A549 (cell line): ENCODE data around the gene YPEL4. TPM values are rescaled to one million over a fixed set of nuclear protein-coding genes. Genes with fewer than 3 reads are reported as not detected.

Source experiments
- ATAC-seq, 2 experiments: fragments of 200-7000 bp in 1 of 2; fragments of >200 bp in 1 of 2; cut with Nextera tagmentation in 1 of 2; cut with Tn5 transposase in 1 of 2; 3 replicates each; pipeline versions ENCODE4 v1.8.0 to v1.9.1; 2018 to 2020; ENCODE audit warnings: mild to moderate bottlenecking in 1 of 2, moderate library complexity in 1 of 2
- CTCF ChIA-PET: fragments of 300-600 bp; sonication (Branson Sonifier 250); formaldehyde crosslinking; extraction: SDS; loops from one replicate; lab custom pipeline; 2021; ENCODE audit warnings: antibody characterized with exemption, inconsistent platforms; lab: Yijun Ruan, JAX
- POLR2A ChIA-PET: fragments of 350-600 bp; formaldehyde crosslinking; extraction: SDS; loops from one replicate; lab custom pipeline; 2021; ENCODE audit warnings: antibody characterized with exemption, inconsistent platforms; lab: Yijun Ruan, JAX
- DNase-seq, 2 experiments: peaks; one replicate each; pipeline versions ENCODE4 v3.0.0 to v3.0.0-alpha.2; 2011 to 2016; ENCODE audit warnings: low read depth in 1 of 2, low spot score in 1 of 2
- FAIRE-seq: peaks from 2 replicates; lab custom pipeline; 2011; peaks lifted over from hg19 to GRCh38; lab: Jason Lieb, UNC
- H3K27ac ChIP-seq, 2 experiments: fragments of >200 bp; sonication (Bioruptor Twin); formaldehyde crosslinking; 3 replicates each; pipeline ENCODE4 v1.5.1; 2016 to 2017
- H3K4me1 ChIP-seq: fragments of >200 bp; sonication (Bioruptor Twin); formaldehyde crosslinking; 3 replicates; pipeline ENCODE4 v1.6.1; 2016
- H3K4me2 ChIP-seq: fragments of >200 bp; sonication (Bioruptor Twin); formaldehyde crosslinking; 3 replicates; pipeline ENCODE4 v1.6.1; 2016
- H3K4me3 ChIP-seq: fragments of >200 bp; sonication (Bioruptor Twin); formaldehyde crosslinking; 3 replicates; pipeline ENCODE4 v1.5.1; 2016
- H3K9me3 ChIP-seq: fragments of >200 bp; sonication (Bioruptor Twin); formaldehyde crosslinking; 3 replicates; pipeline ENCODE4 v1.6.1; 2016
- CEBPB ChIP-seq, 2 experiments: fragments of >200 bp in 1 of 2; sonication (Bioruptor Twin) in 1 of 2; formaldehyde crosslinking in 1 of 2; IDR thresholded peaks; 2 replicates each; pipeline ENCODE4 v1.6.1; 2012 to 2016
- ELK1 ChIP-seq: fragments of 150-350 bp; IDR thresholded peaks from 2 replicates; pipeline ENCODE4 v1.6.1; 2014; ENCODE audit warnings: low read depth, mild to moderate bottlenecking, low read length
- EP300 ChIP-seq, 2 experiments: fragments of >200 bp; sonication (Bioruptor Twin); formaldehyde crosslinking; IDR thresholded peaks; 2 replicates in 1 of 2; 3 replicates in 1 of 2; pipeline ENCODE4 v1.6.1; 2016 to 2017
- FOSB ChIP-seq: fragments of 250-450 bp; sonication (Bioruptor Pico); IDR thresholded peaks from 2 replicates; pipeline ENCODE4 v1.5.0; 2020; ENCODE audit warnings: mild to moderate bottlenecking, moderate library complexity
- FOSL2 ChIP-seq, 2 experiments: fragments of 450-650 bp in 1 of 2; fragments of >200 bp in 1 of 2; sonication (Bioruptor Twin) in 1 of 2; formaldehyde crosslinking; IDR thresholded peaks; 2 replicates each; pipeline versions ENCODE4 v1.5.0 to v1.6.1; 2016 to 2020; ENCODE audit warnings: mild to moderate bottlenecking in 1 of 2, moderate library complexity in 1 of 2
- HES2 ChIP-seq: fragments of >200 bp; sonication (Bioruptor Twin); formaldehyde crosslinking; IDR thresholded peaks from 2 replicates; pipeline ENCODE4 v1.6.1; 2016
- HOXA7 ChIP-seq: fragments of 250-450 bp; sonication (Bioruptor Pico); IDR thresholded peaks from 2 replicates; pipeline ENCODE4 v1.5.0; 2020; ENCODE audit warnings: mild to moderate bottlenecking, moderate library complexity
- JUN ChIP-seq, 2 experiments: fragments of >200 bp; sonication (Bioruptor Twin); formaldehyde crosslinking; IDR thresholded peaks; 2 replicates in 1 of 2; 3 replicates in 1 of 2; pipeline ENCODE4 v1.6.1; 2016 to 2017
- JUNB ChIP-seq: fragments of >200 bp; sonication (Bioruptor Twin); formaldehyde crosslinking; IDR thresholded peaks from 2 replicates; pipeline ENCODE4 v1.6.1; 2016
- KDM1A ChIP-seq: fragments of 200-600 bp; sonication (generic); IDR thresholded peaks from 2 replicates; pipeline ENCODE4 v1.6.1; 2016; ENCODE audit warnings: low read depth, mild to moderate bottlenecking
- MAX ChIP-seq: IDR thresholded peaks from 2 replicates; pipeline ENCODE4 v1.6.1; 2012
- MYC ChIP-seq: IDR thresholded peaks from 2 replicates; pipeline ENCODE4 v1.6.1; 2012; ENCODE audit warnings: mild to moderate bottlenecking, inconsistent platforms, low read length, improper control_type of control experiment, borderline replicate concordance
- NPAS2 ChIP-seq: fragments of 250-450 bp; sonication (Bioruptor Pico); IDR thresholded peaks from 2 replicates; pipeline ENCODE4 v1.8.0; 2022; ENCODE audit warnings: mild to moderate bottlenecking, moderate library complexity, borderline replicate concordance
- NR3C1 ChIP-seq: fragments of >200 bp; sonication (Bioruptor Twin); formaldehyde crosslinking; IDR thresholded peaks from 3 replicates; pipeline ENCODE4 v1.6.1; 2017
- PHF8 ChIP-seq: fragments of 200-600 bp; sonication (generic); IDR thresholded peaks from 2 replicates; pipeline ENCODE4 v1.6.1; 2016; ENCODE audit warnings: low read depth, mild to moderate bottlenecking, antibody characterized with exemption, moderate library complexity, borderline replicate concordance
- POLR2AphosphoS2 ChIP-seq: conservative IDR thresholded peaks from 2 replicates; pipeline ENCODE4 v1.6.1; 2012; ENCODE audit warnings: low read length, improper control_type of control experiment, inconsistent platforms
- RCOR1 ChIP-seq: fragments of 150-350 bp; IDR thresholded peaks from 2 replicates; pipeline ENCODE4 v1.6.1; 2014; ENCODE audit warnings: antibody characterized with exemption, low read length, low read depth
- RFX5 ChIP-seq: fragments of 450-650 bp; IDR thresholded peaks from 2 replicates; pipeline ENCODE4 v1.7.1; 2014; ENCODE audit warnings: antibody characterized with exemption, mild to moderate bottlenecking, moderate library complexity
- SREBF2 ChIP-seq: fragments of 450-650 bp; IDR thresholded peaks from 2 replicates; pipeline ENCODE4 v1.6.1; 2014; ENCODE audit warnings: mild to moderate bottlenecking, moderate library complexity
- TP53 ChIP-seq: fragments of 250-450 bp; sonication (Bioruptor Pico); IDR thresholded peaks from 2 replicates; pipeline ENCODE4 v1.5.0; 2021; ENCODE audit warnings: mild to moderate bottlenecking, moderate library complexity
- USF2 ChIP-seq: fragments of 450-650 bp; IDR thresholded peaks from 2 replicates; pipeline ENCODE4 v1.6.1; 2014; ENCODE audit warnings: antibody characterized with exemption
- ZNF302 ChIP-seq: fragments of 250-450 bp; sonication (Bioruptor Pico); IDR thresholded peaks from 2 replicates; pipeline ENCODE4 v1.9.0; 2021; ENCODE audit warnings: inconsistent platforms, mild to moderate bottlenecking, moderate library complexity
- WGBS: methylation state at CpG from one replicate; pipeline ENCODE4 v1.1.6; 2017; ENCODE audit errors: missing lambda C conversion rate; 5-methylcytosine and 5-hydroxymethylcytosine counted together
- polyA plus RNA-seq, 4 experiments: library from polyadenylated mRNA; depleted of rRNA in 3 of 4; stranded (reverse); fragments of >200 nt; fragmentation: RNase III in 1 of 4; extraction: RNeasy Plus Mini Kit Qiagen cat#74134 plus additional on column Dnase treatment in 1 of 4; gene quantifications; 2 replicates in 3 of 4; 3 replicates in 1 of 4; pipeline ENCODE4 v1.2.3, GENCODE V29; 2011 to 2017
- TF ChIP-seq, protein P1 (sequence below): fragments of >200 bp; sonication (Bioruptor Twin); formaldehyde crosslinking; IDR thresholded peaks from 3 replicates; pipeline ENCODE4 v1.6.1; 2016
- TF ChIP-seq, protein P2 (sequence below): fragments of 200-600 bp; sonication (generic); IDR thresholded peaks from 2 replicates; pipeline ENCODE4 v1.6.1; 2016; ENCODE audit warnings: antibody characterized with exemption, mild to moderate bottlenecking, moderate library complexity

YPEL4 gene
- polyA plus RNA-seq, 2 of the 4 experiments (the other 2 are of a cell fraction): 0.04 to 0.06 TPM

DNA sequence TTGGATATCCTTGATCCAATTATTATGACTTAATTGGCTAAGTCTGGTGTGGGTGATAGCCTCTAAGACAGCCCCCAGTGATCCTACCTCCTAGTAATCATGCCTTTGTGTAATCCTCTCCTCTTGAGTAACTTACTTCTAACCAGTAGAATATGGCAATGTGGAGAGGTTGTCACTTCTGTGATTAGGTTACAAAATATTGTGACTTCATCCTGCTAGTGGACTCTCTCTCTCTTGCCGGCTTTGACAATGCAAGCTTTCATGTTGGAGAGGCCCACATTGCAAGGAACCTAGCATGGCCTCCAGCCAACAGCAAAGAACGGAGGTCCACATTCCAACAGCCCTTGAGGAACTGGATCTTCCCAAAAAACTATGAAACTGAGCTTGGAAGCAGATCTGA is 19.5 kb downstream of the YPEL4 start:
- TF ChIP-seq NR3C1 (no peak), USF2 (no peak), MYC (no peak), RCOR1 (no peak), HOXA7 (no peak), FOSB (CRISPR knock-in tag) (no peak), SREBF2 (no peak), JUNB (no peak), POLR2AphosphoS2 (no peak), JUN (IDR thresholded peaks at IDR 0.05) (no peak), CEBPB (IDR thresholded peaks at IDR 0.05) (no peak), KDM1A (no peak)
- Histone ChIP-seq H3K4me1 (no peaks in the 10 kb centered on the region), H3K9me3 (no peaks in the 10 kb centered on the region), H3K27ac (no peak overlapping the region), H3K4me3 (no peak overlapping the region), H3K4me2 (no peak overlapping the region)
- no peak for FAIRE-seq
- DNase-seq: no peak
- WGBS: 40% methylated on average over 2 of the region's 2 CpGs
- ChIA-PET POLR2A (no interaction called here), CTCF (interaction anchor here (1.0 to 3.3 kb wide), 4 partner anchors 11 to 62 kb away, joined by 3 to 24 read pairs (median 10); partner anchors contain the start of gene UBE2L6)
- no peak for ATAC-seq

DNA sequence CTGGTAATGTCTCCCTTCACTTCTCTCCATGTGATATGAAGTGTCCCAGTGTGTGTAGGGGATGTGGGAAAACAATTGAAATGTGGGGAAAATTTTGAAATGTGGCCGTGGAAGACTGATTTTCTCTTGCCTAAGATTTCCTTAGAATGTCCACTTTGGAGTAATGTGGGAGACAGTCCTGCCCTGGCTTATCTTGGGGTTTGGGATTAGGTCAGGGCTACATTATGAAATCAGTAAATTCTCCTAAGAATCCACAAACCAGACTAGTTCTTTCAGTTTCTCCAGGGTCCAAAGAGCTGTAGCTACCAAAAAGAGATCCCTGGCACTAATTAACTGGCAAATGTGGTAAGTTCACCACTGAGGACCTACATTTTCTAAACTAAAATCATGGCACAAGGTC is 22.8 kb downstream of the YPEL4 start:
- no peak for ATAC-seq
- ChIA-PET CTCF (interaction anchor here (1.0 to 3.2 kb wide), 3 partner anchors 14 to 59 kb away, joined by 3 to 17 read pairs (median 14); partner anchors contain the start of gene UBE2L6), POLR2A (no interaction called here)
- Histone ChIP-seq H3K9me3 (no peaks in the 10 kb centered on the region), H3K4me2 (no peak overlapping the region), H3K4me3 (no peak overlapping the region), H3K4me1 (no peaks in the 10 kb centered on the region), H3K27ac (no peak overlapping the region)
- no peak for DNase-seq
- FAIRE-seq: no peak
- TF ChIP-seq JUN (IDR thresholded peaks at IDR 0.05) (no peak), MAX (no peak), KDM1A (no peak), ELK1 (no peak), PHF8 (no peak), CEBPB (IDR thresholded peaks at IDR 0.05) (no peak), FOSB (CRISPR knock-in tag) (no peak), ZNF302 (CRISPR knock-in tag) (no peak), NR3C1 (no peak), NPAS2 (no peak), HES2 (no peak), EP300 (IDR thresholded peaks at IDR 0.05) (no peak), RFX5 (no peak), TP53 (CRISPR knock-in tag) (no peak), FOSL2 (IDR thresholded peaks at IDR 0.05) (no peak), FOSL2 (CRISPR knock-in tag; IDR thresholded peaks at IDR 0.05) (no peak), USF2 (no peak)
- TF ChIP-seq, protein P1, sequence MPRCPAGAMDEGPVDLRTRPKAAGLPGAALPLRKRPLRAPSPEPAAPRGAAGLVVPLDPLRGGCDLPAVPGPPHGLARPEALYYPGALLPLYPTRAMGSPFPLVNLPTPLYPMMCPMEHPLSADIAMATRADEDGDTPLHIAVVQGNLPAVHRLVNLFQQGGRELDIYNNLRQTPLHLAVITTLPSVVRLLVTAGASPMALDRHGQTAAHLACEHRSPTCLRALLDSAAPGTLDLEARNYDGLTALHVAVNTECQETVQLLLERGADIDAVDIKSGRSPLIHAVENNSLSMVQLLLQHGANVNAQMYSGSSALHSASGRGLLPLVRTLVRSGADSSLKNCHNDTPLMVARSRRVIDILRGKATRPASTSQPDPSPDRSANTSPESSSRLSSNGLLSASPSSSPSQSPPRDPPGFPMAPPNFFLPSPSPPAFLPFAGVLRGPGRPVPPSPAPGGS: no peak
- TF ChIP-seq, protein P2, sequence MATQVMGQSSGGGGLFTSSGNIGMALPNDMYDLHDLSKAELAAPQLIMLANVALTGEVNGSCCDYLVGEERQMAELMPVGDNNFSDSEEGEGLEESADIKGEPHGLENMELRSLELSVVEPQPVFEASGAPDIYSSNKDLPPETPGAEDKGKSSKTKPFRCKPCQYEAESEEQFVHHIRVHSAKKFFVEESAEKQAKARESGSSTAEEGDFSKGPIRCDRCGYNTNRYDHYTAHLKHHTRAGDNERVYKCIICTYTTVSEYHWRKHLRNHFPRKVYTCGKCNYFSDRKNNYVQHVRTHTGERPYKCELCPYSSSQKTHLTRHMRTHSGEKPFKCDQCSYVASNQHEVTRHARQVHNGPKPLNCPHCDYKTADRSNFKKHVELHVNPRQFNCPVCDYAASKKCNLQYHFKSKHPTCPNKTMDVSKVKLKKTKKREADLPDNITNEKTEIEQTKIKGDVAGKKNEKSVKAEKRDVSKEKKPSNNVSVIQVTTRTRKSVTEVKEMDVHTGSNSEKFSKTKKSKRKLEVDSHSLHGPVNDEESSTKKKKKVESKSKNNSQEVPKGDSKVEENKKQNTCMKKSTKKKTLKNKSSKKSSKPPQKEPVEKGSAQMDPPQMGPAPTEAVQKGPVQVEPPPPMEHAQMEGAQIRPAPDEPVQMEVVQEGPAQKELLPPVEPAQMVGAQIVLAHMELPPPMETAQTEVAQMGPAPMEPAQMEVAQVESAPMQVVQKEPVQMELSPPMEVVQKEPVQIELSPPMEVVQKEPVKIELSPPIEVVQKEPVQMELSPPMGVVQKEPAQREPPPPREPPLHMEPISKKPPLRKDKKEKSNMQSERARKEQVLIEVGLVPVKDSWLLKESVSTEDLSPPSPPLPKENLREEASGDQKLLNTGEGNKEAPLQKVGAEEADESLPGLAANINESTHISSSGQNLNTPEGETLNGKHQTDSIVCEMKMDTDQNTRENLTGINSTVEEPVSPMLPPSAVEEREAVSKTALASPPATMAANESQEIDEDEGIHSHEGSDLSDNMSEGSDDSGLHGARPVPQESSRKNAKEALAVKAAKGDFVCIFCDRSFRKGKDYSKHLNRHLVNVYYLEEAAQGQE: no peak
- WGBS: 35% methylated on average over 1 of the region's 1 CpG
